HCT116 (cell line): ENCODE measurements around the gene WASF2.
A peak's percentile ranks its signal among the peaks of the same experiment; 100 is the strongest.

Experiments
- FOSL1 ChIP-seq: IDR thresholded peaks from 2 replicates; pipeline ENCODE4 v1.6.1; 2012; ENCODE audit warnings: low read depth
- POLR2A ChIP-seq: IDR thresholded peaks from 2 replicates; pipeline ENCODE4 v1.7.0; 2011; ENCODE audit warnings: borderline replicate concordance; ENCODE audit not compliant: insufficient read depth, insufficient read length; ENCODE audit errors: extremely low read depth
- POLR2AphosphoS5 ChIP-seq: IDR thresholded peaks from 2 replicates; pipeline ENCODE4 v1.6.1; 2011; ENCODE audit warnings: mild to moderate bottlenecking, low read depth, low read length, moderate library complexity
- SIN3A ChIP-seq: IDR thresholded peaks from 2 replicates; pipeline ENCODE4 v1.6.1; 2012; ENCODE audit warnings: low read depth
- SP1 ChIP-seq: IDR thresholded peaks from 2 replicates; pipeline ENCODE4 v1.6.1; 2012; ENCODE audit warnings: low read depth
- YY1 ChIP-seq: IDR thresholded peaks from 2 replicates; pipeline ENCODE4 v1.6.1; 2011; ENCODE audit warnings: low read length, low read depth, moderate library complexity, mild to moderate bottlenecking; ENCODE audit not compliant: insufficient replicate concordance; ENCODE audit errors: extremely low read depth
- TF ChIP-seq, protein P1 (sequence below), 3 experiments: fragments of 200-600 bp in 1 of 3; sonication (generic) in 1 of 3; IDR thresholded peaks in 2 of 3; conservative IDR thresholded peaks in 1 of 3; 2 replicates each; pipeline ENCODE4 v1.5.1; 2012 to 2017; ENCODE audit warnings: low read depth in 2 of 3, low read length in 2 of 3, antibody characterized with exemption in 1 of 3, borderline replicate concordance in 1 of 3, control low read depth in 1 of 3, mild to moderate bottlenecking in 1 of 3, mixed read lengths in 1 of 3, mixed run types in 1 of 3, moderate library complexity in 1 of 3; ENCODE audit not compliant: insufficient read depth in 1 of 3
- TF ChIP-seq, protein P2 (sequence below): IDR thresholded peaks from 2 replicates; pipeline ENCODE4 v1.6.1; 2012

DNA sequence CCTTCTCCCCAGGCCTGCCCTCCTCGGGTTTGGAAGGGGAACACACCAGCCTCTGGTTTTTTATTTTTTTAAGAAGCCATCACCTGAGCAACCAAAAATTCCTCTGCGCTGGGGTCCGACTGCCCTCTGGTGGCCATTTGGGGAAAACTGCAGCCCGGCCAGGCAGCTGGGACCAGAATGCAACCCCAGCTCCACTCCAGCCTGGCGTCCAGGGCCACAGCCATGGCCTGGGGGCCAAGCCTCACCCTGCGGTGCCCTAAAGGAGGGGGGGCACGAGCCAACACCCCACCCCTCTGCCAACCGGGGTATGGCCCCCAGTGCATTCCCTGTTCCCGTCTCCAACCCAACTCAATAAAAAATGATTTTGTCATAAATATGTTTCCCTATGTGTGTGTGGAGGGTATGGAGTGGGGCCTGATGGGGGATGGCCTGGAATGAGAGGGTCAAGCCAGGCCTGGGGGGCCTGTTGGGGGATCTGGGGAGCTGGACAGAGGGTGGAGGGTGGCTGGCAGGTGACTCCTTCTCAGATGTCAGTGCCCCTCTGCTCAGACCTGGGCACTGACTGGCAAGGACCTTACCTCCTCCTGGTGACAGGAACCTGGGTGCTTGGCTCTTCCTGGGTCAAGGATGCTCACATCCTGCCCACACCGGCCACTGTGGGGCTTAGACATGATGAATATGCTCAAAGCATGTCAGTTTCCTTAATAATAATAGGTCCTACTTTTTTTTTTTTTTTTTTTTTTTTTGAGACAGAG is 94.3 kb downstream of the WASF2 start:
- TF ChIP-seq, protein P1, sequence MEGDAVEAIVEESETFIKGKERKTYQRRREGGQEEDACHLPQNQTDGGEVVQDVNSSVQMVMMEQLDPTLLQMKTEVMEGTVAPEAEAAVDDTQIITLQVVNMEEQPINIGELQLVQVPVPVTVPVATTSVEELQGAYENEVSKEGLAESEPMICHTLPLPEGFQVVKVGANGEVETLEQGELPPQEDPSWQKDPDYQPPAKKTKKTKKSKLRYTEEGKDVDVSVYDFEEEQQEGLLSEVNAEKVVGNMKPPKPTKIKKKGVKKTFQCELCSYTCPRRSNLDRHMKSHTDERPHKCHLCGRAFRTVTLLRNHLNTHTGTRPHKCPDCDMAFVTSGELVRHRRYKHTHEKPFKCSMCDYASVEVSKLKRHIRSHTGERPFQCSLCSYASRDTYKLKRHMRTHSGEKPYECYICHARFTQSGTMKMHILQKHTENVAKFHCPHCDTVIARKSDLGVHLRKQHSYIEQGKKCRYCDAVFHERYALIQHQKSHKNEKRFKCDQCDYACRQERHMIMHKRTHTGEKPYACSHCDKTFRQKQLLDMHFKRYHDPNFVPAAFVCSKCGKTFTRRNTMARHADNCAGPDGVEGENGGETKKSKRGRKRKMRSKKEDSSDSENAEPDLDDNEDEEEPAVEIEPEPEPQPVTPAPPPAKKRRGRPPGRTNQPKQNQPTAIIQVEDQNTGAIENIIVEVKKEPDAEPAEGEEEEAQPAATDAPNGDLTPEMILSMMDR (IDR thresholded peaks at IDR 0.05 in 2 of 3, conservative IDR thresholded peaks at IDR 0.05 in 1 of 3; ENCODE audit: borderline replicate concordance in 1 of 3, insufficient read depth in 1 of 3, low read depth in 2 of 3, low read length in 2 of 3) = peak; percentile 97 to 98 (median 97)
- TF ChIP-seq POLR2A = no peak
- TF ChIP-seq, protein P2, sequence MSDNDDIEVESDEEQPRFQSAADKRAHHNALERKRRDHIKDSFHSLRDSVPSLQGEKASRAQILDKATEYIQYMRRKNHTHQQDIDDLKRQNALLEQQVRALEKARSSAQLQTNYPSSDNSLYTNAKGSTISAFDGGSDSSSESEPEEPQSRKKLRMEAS = no peak
- no peak for TF ChIP-seq SP1
- TF ChIP-seq FOSL1 = no peak
- peak; percentile 36 for TF ChIP-seq YY1
- no peak for TF ChIP-seq POLR2AphosphoS5
- TF ChIP-seq SIN3A = no peak
